Uterus (tissue), 4 donors: ENCODE measurements around the gene DST. TPM values are rescaled to one million over a fixed set of nuclear protein-coding genes. Genes with fewer than 3 reads are reported as not detected.

ENCODE experiments used
- DNase-seq, 2 donors: peaks; one replicate each; pipeline ENCODE4 v3.0.0-alpha.2; 2019 to 2020
- H3K27ac ChIP-seq, 2 donors: fragments of 200-600 bp; sonication (generic); 1 replicate in 1 of 2; 2 replicates in 1 of 2; pipeline ENCODE4 v1.5.1; 2016 to 2018
- H3K27me3 ChIP-seq, 2 donors: fragments of 200-600 bp; sonication (generic); one replicate each; pipeline ENCODE4 v1.5.1; 2018 to 2019; ENCODE audit warnings: control low read depth in 1 of 2
- H3K36me3 ChIP-seq, 2 donors: fragments of 200-600 bp; sonication (generic); one replicate each; pipeline ENCODE4 v1.5.1; 2019; ENCODE audit warnings: control low read depth in 1 of 2
- H3K4me1 ChIP-seq, 2 donors: fragments of 200-600 bp; sonication (generic); one replicate each; pipeline ENCODE4 v1.5.1; 2018 to 2019; ENCODE audit warnings: control low read depth in 1 of 2
- H3K4me3 ChIP-seq, 2 donors: fragments of 200-600 bp; sonication (generic); 1 replicate in 1 of 2; 2 replicates in 1 of 2; pipeline ENCODE4 v1.5.1; 2018 to 2019; ENCODE audit warnings: mild to moderate bottlenecking in 1 of 2
- H3K9me3 ChIP-seq, 2 donors: fragments of 200-600 bp; sonication (generic); one replicate each; pipeline ENCODE4 v1.5.1; 2019; ENCODE audit warnings: control low read depth in 1 of 2
- POLR2A ChIP-seq, 2 donors: fragments of 450-650 bp; IDR thresholded peaks; one replicate each; pipeline ENCODE4 v1.6.1; 2016; ENCODE audit warnings: antibody characterized with exemption in 2 of 2, mild to moderate bottlenecking in 1 of 2, moderate library complexity in 1 of 2
- intact Hi-C: fragments of 100-400 bp; cut with DNase I; formaldehyde crosslinking; loops from one replicate; pipeline ENCODE4 v1.15.1; 2023; ENCODE audit warnings: low total_unique reads
- total RNA-seq, 4 donors: library from RNA; depleted of rRNA in 3 of 4; stranded (reverse); fragments of >200 nt in 3 of 4; gene quantifications; one replicate each; pipeline versions ENCODE4 v1.1.0 to v1.2.4, GENCODE V29; 2014 to 2023
- TF ChIP-seq, protein P1 (sequence below), 4 experiments: fragments of 200-600 bp in 2 of 4; fragments of 450-650 bp in 2 of 4; sonication (generic) in 2 of 4; IDR thresholded peaks; one replicate each; pipeline ENCODE4 v1.5.1; 2016 to 2019; ENCODE audit warnings: antibody characterized with exemption in 4 of 4, mild to moderate bottlenecking in 2 of 4, moderate library complexity in 1 of 4
- donor health status: DM: yes; HTN: yes; CAD: no.

The DST gene
- total RNA-seq, 4 donors from 2014 or later: 307 to 809 (median 516) TPM

DNA sequence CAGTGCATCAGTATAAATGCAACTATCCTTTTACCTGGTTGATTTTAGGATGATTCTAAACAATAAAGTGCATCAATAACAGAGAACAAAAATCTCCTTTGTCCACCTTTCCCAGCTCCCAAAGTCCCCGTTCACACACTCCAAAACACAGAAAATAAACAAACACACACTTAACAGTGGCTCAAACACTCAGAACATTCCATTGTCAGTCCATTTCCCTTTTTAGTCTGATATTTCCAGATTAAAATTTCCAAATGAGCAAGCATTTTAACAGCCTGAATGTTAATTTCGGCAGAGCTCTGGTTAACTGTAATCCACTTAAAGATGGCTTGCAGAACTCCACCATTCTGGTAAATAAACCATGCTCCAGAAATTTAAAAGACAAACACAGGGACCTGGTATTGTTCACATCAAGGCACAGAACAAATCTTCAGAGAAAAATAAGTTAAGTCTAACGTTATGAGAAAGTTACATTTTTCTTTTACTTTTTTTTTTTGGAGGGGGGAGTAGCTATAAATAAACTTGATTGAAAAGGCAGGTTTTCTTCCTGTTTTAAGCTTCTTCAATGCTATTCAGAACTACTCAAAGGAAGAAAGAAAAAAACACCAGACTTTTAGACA lies 100.8 kb downstream of the DST start:
- DNase-seq: no peak
- no peak for TF ChIP-seq POLR2A (IDR thresholded peaks at IDR 0.05)
- TF ChIP-seq, protein P1, sequence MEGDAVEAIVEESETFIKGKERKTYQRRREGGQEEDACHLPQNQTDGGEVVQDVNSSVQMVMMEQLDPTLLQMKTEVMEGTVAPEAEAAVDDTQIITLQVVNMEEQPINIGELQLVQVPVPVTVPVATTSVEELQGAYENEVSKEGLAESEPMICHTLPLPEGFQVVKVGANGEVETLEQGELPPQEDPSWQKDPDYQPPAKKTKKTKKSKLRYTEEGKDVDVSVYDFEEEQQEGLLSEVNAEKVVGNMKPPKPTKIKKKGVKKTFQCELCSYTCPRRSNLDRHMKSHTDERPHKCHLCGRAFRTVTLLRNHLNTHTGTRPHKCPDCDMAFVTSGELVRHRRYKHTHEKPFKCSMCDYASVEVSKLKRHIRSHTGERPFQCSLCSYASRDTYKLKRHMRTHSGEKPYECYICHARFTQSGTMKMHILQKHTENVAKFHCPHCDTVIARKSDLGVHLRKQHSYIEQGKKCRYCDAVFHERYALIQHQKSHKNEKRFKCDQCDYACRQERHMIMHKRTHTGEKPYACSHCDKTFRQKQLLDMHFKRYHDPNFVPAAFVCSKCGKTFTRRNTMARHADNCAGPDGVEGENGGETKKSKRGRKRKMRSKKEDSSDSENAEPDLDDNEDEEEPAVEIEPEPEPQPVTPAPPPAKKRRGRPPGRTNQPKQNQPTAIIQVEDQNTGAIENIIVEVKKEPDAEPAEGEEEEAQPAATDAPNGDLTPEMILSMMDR (IDR thresholded peaks at IDR 0.05): no peak
- peak overlapping the region; percentile 99 to 100 for H3K27ac ChIP-seq
- intact Hi-C loops: loop anchor here (10.0 kb wide), 1 partner anchor 167 kb away; no protein-coding TSS in a partner anchor
- H3K4me1 ChIP-seq: no peaks in the 10 kb centered on the region
- H3K27me3 ChIP-seq: no peaks in the 10 kb centered on the region
- H3K4me3 ChIP-seq: peak overlapping the region; percentile 71
- H3K36me3 ChIP-seq: no peaks in the 10 kb centered on the region
- H3K9me3 ChIP-seq: no peaks in the 10 kb centered on the region

GRCh38 chr6:56541030-56541600 lies 101.6 kb downstream of the DST start:
- Histone ChIP-seq H3K27me3 (no peaks in the 10 kb centered on the region), H3K9me3 (no peaks in the 10 kb centered on the region), H3K36me3 (no peaks in the 10 kb centered on the region), H3K4me1 (no peaks in the 10 kb centered on the region), H3K27ac (peak overlapping the region; percentile 99 to 100), H3K4me3 (peak overlapping the region; percentile 71)
- TF ChIP-seq POLR2A (IDR thresholded peaks at IDR 0.05): no peak
- TF ChIP-seq, protein P1 (IDR thresholded peaks at IDR 0.05): no peak
- DNase-seq: no peak
- intact Hi-C loops: loop anchor here (10.0 kb wide), 1 partner anchor 166 kb away; no protein-coding TSS in a partner anchor

- Histone ChIP-seq H3K4me3 (peak overlapping the region; percentile 71), H3K9me3 (no peaks in the 10 kb centered on the region), H3K36me3 (no peaks in the 10 kb centered on the region), H3K27me3 (no peaks in the 10 kb centered on the region), H3K4me1 (no peaks in the 10 kb centered on the region), H3K27ac (peak overlapping the region; percentile 99 to 100)
- TF ChIP-seq POLR2A (IDR thresholded peaks at IDR 0.05): no peak
- TF ChIP-seq, protein P1 (IDR thresholded peaks at IDR 0.05): peak in 1 of 4 experiments; percentile 22
- intact Hi-C loops: loop anchor here (10.0 kb wide), 1 partner anchor 166 kb away; no protein-coding TSS in a partner anchor
- no peak for DNase-seq
These were observed 102.3 kb downstream of the DST start for GRCh38 chr6:56540232-56541029.

DNA sequence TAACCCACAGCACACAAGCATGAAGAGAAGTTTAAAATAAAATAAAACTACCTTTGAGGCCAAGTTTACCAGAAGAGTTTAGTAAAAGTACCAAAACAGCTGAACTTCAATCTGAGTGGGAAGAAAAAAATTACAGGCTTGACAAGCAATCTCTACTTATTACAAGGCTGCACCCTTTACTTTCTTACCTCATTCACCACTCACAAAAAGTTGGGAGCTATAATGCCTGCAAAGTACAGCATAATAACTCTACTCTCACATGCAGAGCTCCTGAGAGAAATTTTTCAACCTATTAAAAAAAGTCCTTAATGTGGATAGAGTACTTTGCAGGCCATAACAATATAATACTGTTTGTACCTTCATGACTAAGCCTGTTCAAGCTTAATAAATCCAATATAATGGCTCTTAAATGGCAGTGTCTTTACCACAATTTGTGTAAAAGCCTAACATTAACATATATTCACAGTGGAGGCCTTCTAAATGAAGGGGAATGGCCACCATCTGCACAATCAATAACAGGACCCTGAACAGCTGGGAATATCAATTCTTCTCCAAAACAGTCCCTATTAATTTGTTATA lies 103.1 kb downstream of the DST start:
- intact Hi-C loops: loop anchor here (10.0 kb wide), 1 partner anchor 165 kb away; no protein-coding TSS in a partner anchor
- Histone ChIP-seq H3K4me1 (no peaks in the 10 kb centered on the region), H3K4me3 (peak overlapping the region; percentile 71)

More for the DNA sequence above, 103.1 kb downstream of the DST start:
- TF ChIP-seq, protein P1 (IDR thresholded peaks at IDR 0.05): no peak
- no peak for TF ChIP-seq POLR2A (IDR thresholded peaks at IDR 0.05)
- Histone ChIP-seq H3K27me3 (no peaks in the 10 kb centered on the region), H3K27ac (peak overlapping the region; percentile 99 to 100), H3K36me3 (no peaks in the 10 kb centered on the region), H3K9me3 (no peaks in the 10 kb centered on the region)
- no peak for DNase-seq
